COLO668 (cell line): ENCODE results near the gene TENT5A.
"Not testable (repeated sequence)": the region's sequence is repeated elsewhere in the genome, so short reads cannot be mapped to it uniquely, and the experiment has no call there.

ENCODE experiments used
- DNase-seq: peaks from one replicate; lab custom pipeline; 2025; ENCODE audit not compliant: unreplicated experiment; lab: John Stamatoyannopoulos, UW

Gene TENT5A

GRCh38 chr6:81752084-81752920 lies at the start of gene TENT5A:
TSS of gene TENT5A (minus strand) at chr6:81752681. CDS start at chr6:81752141, 540 bp downstream.
- DNase-seq: peak; percentile 87

GRCh38 chr6:81801489-81801888 lies 49.0 kb upstream of the TENT5A start:
- no peak for DNase-seq

- DNase-seq: no peak
These were observed 48.2 kb upstream of the TENT5A start for GRCh38 chr6:81800666-81801065.

GRCh38 chr6:81799323-81799722 lies 46.8 kb upstream of the TENT5A start:
- no peak for DNase-seq

- DNase-seq: no peak
These were observed 45.1 kb upstream of the TENT5A start for GRCh38 chr6:81797591-81797990.

GRCh38 chr6:81795890-81796289 lies 43.4 kb upstream of the TENT5A start:
- DNase-seq: no peak

GRCh38 chr6:81793821-81794475 lies 41.5 kb upstream of the TENT5A start:
- no peak for DNase-seq

GRCh38 chr6:81792826-81793225 lies 40.3 kb upstream of the TENT5A start:
- no peak for DNase-seq

- no peak for DNase-seq
These were observed 39.3 kb upstream of the TENT5A start for GRCh38 chr6:81791756-81792155.

GRCh38 chr6:81790034-81790433 lies 37.6 kb upstream of the TENT5A start:
- DNase-seq: no peak

GRCh38 chr6:81789291-81789690 lies 36.8 kb upstream of the TENT5A start:
- DNase-seq: no peak

GRCh38 chr6:81788748-81789147 lies 36.3 kb upstream of the TENT5A start:
- no peak for DNase-seq

GRCh38 chr6:81787313-81788068 lies 35.0 kb upstream of the TENT5A start:
- DNase-seq: no peak

GRCh38 chr6:81786150-81786549 lies 33.7 kb upstream of the TENT5A start:
- DNase-seq: no peak

GRCh38 chr6:81785377-81785776 lies 32.9 kb upstream of the TENT5A start:
- DNase-seq: no peak

GRCh38 chr6:81783893-81784292 lies 31.4 kb upstream of the TENT5A start:
- no peak for DNase-seq

- no peak for DNase-seq
These were observed 29.1 kb upstream of the TENT5A start for GRCh38 chr6:81781624-81782023.

- peak; percentile 34 for DNase-seq
These were observed 25.2 kb upstream of the TENT5A start for GRCh38 chr6:81777586-81778268.

- DNase-seq: not testable (repeated sequence)
These were observed 23.7 kb upstream of the TENT5A start for GRCh38 chr6:81776219-81776618.

GRCh38 chr6:81774542-81774941 lies 22.1 kb upstream of the TENT5A start:
- peak; percentile 26 for DNase-seq

GRCh38 chr6:81773887-81774286 lies 21.4 kb upstream of the TENT5A start:
- no peak for DNase-seq
